Activated CD4-positive, alpha-beta T cell treated with anti-CD3 and anti-CD28 coated beads, Interleukin-2, amount 10 ng/mL, durations not matched to agents 24 days and 14 days (primary cell): ENCODE measurements around the gene NFIC. TPM values are rescaled to one million over a fixed set of nuclear protein-coding genes. Genes with fewer than 3 reads are reported as not detected.
"Not testable (repeated sequence)": the region's sequence is repeated elsewhere in the genome, so short reads cannot be mapped to it uniquely, and the experiment has no call there.

ENCODE experiments used
- DNase-seq: peaks from one replicate; pipeline ENCODE4 v3.0.0; 2022
- H3K27ac Mint-ChIP-seq: one replicate; pipeline ENCODE4 v1.8.0; 2022; ENCODE audit warnings: mild to moderate bottlenecking, mixed read lengths
- H3K27me3 Mint-ChIP-seq: one replicate; pipeline ENCODE4 v1.8.0; 2022; ENCODE audit warnings: mixed read lengths
- H3K36me3 Mint-ChIP-seq: one replicate; pipeline ENCODE4 v1.8.0; 2022; ENCODE audit warnings: low read depth, mild to moderate bottlenecking, mixed read lengths
- H3K4me1 Mint-ChIP-seq: one replicate; pipeline ENCODE4 v1.8.0; 2021; ENCODE audit warnings: mixed read lengths
- H3K4me3 Mint-ChIP-seq: one replicate; pipeline ENCODE4 v1.8.0; 2022; ENCODE audit warnings: mild to moderate bottlenecking, moderate library complexity, mixed read lengths
- H3K9me3 Mint-ChIP-seq: one replicate; pipeline ENCODE4 v1.8.0; 2021; ENCODE audit warnings: mixed read lengths
- intact Hi-C: fragments of 100-400 bp; cut with micrococcal nuclease; formaldehyde crosslinking; loops from one replicate; pipeline ENCODE4 v1.15.1; 2023
- total RNA-seq: library from RNA; stranded (reverse); gene quantifications from 2 replicates; pipeline ENCODE4 v1.2.3, GENCODE V29; 2022

The NFIC gene
- total RNA-seq, 1 donor from 2014 or later: 19.8 TPM

- intact Hi-C loops: no loop called here
- Mint-ChIP-seq H3K27me3 (no peaks in the 10 kb centered on the region), H3K9me3 (no peaks in the 10 kb centered on the region), H3K27ac (no peak overlapping the region), H3K4me1 (no peaks in the 10 kb centered on the region), H3K36me3 (peaks cover 3% of the 10 kb centered on the region), H3K4me3 (no peak overlapping the region)
- no peak for DNase-seq
Observed at GRCh38 chr19:3382460-3383100, 16.2 kb downstream of the NFIC start.

- Mint-ChIP-seq H3K27ac (no peak overlapping the region), H3K27me3 (no peaks in the 10 kb centered on the region), H3K4me3 (no peak overlapping the region), H3K4me1 (no peaks in the 10 kb centered on the region), H3K9me3 (no peaks in the 10 kb centered on the region), H3K36me3 (peaks cover 3% of the 10 kb centered on the region)
- intact Hi-C loops: no loop called here
- DNase-seq: no peak
Observed at GRCh38 chr19:3383121-3383722, 16.8 kb downstream of the NFIC start.

DNA sequence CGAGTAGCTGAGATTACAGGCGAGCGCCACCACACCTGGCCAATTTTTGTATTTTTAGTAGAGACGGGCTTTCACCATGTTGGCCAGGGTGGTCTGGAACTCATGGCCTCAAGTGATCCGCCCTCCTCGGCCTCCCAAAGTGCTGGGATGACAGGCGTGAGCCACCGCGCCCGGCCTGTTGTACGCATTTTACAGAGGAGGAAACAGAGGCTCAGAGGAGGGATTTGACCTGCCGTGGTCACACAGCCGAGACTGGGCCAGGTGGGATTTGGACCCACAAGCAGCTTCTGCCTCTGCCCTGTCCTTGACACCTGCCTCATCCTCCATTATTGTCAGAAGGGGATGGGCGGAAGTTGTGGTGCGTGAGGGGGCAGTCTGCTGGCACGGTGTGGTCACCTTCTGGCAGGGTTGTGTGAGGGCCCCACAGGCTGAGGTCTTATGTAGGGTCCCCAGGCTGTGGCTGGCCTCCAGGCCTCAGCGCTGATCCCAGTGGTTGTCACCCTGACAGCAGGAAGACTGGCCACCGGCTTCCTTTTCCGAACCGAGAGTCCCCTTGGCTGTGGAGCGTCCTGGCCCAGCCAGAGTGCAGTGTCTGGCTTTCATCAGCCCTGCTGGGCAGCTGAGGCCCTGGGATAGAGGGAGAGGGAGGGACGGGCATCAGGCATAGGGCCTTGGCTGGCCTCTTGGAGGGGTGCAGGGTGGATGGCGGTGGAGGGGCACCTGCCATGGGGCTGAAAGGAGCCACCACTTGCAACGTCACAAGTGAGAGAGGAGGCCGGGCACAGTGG, 20.3 kb downstream of the NFIC start:
- no peak overlapping the region for H3K27ac Mint-ChIP-seq
- no peaks in the 10 kb centered on the region for H3K27me3 Mint-ChIP-seq
- DNase-seq: no peak
- H3K36me3 Mint-ChIP-seq: peaks cover 3% of the 10 kb centered on the region
- H3K9me3 Mint-ChIP-seq: no peaks in the 10 kb centered on the region
- no peak overlapping the region for H3K4me3 Mint-ChIP-seq
- no peaks in the 10 kb centered on the region for H3K4me1 Mint-ChIP-seq
- intact Hi-C loops: no loop called here

- no peak for DNase-seq
- H3K27me3 Mint-ChIP-seq: no peaks in the 10 kb centered on the region
- H3K27ac Mint-ChIP-seq: no peak overlapping the region
- no peaks in the 10 kb centered on the region for H3K9me3 Mint-ChIP-seq
- no peak overlapping the region for H3K4me3 Mint-ChIP-seq
- H3K4me1 Mint-ChIP-seq: no peaks in the 10 kb centered on the region
- H3K36me3 Mint-ChIP-seq: no peaks in the 10 kb centered on the region
- intact Hi-C loops: no loop called here
Observed at GRCh38 chr19:3387645-3388589, 21.5 kb downstream of the NFIC start.

DNA sequence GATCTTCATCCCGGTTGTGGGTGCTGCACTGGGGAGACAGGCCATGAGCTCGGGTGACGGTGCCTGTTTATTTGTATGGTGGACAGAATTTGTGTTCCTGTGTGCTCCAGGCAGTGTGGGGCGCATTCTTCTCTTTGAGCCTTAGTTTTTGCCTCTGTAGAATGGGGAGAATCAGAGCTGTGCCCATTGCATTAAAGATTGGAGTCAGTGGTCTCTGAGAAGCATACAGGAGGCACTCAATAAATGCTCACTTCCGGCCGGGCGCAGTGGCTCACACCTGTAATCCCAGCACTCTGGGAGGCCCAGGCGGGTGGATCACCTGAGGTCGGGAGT, 23.0 kb downstream of the NFIC start:
- Mint-ChIP-seq H3K27me3 (no peaks in the 10 kb centered on the region), H3K9me3 (no peaks in the 10 kb centered on the region), H3K4me1 (no peaks in the 10 kb centered on the region), H3K27ac (no peak overlapping the region), H3K4me3 (no peak overlapping the region), H3K36me3 (no peaks in the 10 kb centered on the region)
- no peak for DNase-seq
- intact Hi-C loops: no loop called here

DNA sequence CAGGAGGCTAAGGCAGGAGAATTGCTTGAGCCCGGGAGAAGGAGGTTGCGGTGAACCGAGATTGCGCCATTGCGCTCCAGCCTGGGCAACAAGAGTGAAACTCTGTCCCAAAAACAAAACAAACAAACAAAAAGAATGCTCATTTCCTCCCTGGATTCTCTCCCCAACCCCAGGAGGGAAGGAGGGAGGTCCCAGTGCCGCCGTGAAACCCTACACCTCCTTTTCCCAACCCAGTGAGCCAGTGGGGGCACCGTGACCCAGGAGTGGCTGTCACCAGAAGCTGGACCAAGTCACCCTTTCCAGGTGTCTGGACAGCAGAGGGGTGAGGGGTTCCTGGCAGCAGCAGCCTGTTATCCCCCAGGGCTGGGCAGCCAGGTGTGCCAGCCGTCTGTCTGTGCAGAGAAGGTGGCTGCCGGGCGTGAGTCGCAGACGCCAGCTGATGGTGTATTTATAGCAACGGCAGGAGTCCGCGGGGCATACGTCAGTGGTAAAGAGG, 23.5 kb downstream of the NFIC start:
- no peak overlapping the region for H3K27ac Mint-ChIP-seq
- no peak overlapping the region for H3K4me3 Mint-ChIP-seq
- DNase-seq: no peak
- intact Hi-C loops: no loop called here
- H3K9me3 Mint-ChIP-seq: no peaks in the 10 kb centered on the region
- H3K36me3 Mint-ChIP-seq: no peaks in the 10 kb centered on the region
- no peaks in the 10 kb centered on the region for H3K27me3 Mint-ChIP-seq
- H3K4me1 Mint-ChIP-seq: no peaks in the 10 kb centered on the region

- intact Hi-C loops, H3K36me3 Mint-ChIP-seq, H3K27me3 Mint-ChIP-seq, H3K4me1 Mint-ChIP-seq, H3K9me3 Mint-ChIP-seq, H3K27ac Mint-ChIP-seq, DNase-seq, H3K4me3 Mint-ChIP-seq: not testable (repeated sequence)
Observed at GRCh38 chr19:3391911-3392310, 25.5 kb downstream of the NFIC start.

GRCh38 chr19:3392480-3392879, 26.1 kb downstream of the NFIC start:
- no peaks in the 10 kb centered on the region for H3K9me3 Mint-ChIP-seq
- H3K27ac Mint-ChIP-seq: no peak overlapping the region
- no peaks in the 10 kb centered on the region for H3K36me3 Mint-ChIP-seq
- DNase-seq: no peak
- no peaks in the 10 kb centered on the region for H3K27me3 Mint-ChIP-seq
- H3K4me1 Mint-ChIP-seq: no peaks in the 10 kb centered on the region
- intact Hi-C loops: no loop called here
- no peak overlapping the region for H3K4me3 Mint-ChIP-seq

DNA sequence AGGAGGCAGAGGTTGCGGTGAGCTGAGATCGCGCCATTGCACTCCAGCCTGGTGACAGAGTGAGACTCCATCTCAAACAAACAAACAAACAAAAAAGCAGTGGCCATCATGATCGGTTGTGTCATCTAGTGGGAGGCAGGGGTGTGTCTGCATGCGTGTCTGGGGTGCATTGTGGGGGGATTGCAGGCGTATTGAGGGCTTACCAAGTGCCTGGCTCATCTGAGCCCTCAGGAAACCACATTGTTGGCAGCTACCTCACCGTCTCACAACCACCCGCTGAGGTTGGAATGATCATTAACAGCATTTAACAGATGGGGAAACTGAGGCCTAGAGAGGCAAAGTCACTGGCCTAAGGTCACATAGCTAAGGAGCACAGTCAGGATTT, 30.5 kb downstream of the NFIC start:
- Mint-ChIP-seq H3K27ac (no peak overlapping the region), H3K4me3 (no peak overlapping the region), H3K27me3 (no peaks in the 10 kb centered on the region), H3K36me3 (no peaks in the 10 kb centered on the region), H3K4me1 (no peaks in the 10 kb centered on the region), H3K9me3 (no peaks in the 10 kb centered on the region)
- DNase-seq: no peak
- intact Hi-C loops: no loop called here

DNA sequence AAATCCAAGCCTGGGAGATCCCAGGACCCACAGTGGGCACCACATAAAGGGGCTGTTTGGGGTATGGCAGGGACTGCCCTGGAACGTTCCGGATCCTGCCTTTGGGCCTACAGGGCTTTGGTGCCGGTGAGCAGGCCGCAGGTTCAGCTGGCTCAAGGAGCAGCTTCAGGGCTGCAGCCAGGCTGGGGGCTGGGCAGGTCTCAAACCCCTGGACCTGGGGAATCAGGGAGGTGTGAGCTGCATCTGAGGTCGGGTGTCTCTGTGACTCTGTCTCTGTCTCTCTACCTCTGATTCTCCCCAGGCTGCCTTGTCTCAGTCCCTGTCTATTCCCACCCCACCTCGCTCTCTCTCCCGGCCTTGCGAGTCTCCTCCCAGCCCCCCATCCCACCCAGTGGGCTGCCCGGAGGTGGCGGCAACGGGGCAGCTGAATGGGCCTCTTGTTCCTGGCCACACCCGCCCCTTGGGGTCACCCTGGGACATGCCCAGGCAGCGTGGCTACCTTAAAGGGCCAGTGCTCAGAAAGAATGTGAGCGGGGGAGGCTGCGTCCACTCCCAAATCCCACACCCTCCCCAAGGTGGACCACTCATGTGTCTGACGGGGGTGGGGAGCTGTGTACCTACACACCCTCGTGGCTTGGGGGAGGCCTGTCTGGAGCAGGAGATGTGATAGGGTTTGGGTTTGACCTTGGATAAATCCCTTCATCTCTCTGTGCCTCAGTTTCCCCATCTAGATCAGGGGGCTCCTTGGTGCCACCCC, 31.1 kb downstream of the NFIC start:
- intact Hi-C loops: no loop called here
- no peaks in the 10 kb centered on the region for H3K27me3 Mint-ChIP-seq
- no peaks in the 10 kb centered on the region for H3K4me1 Mint-ChIP-seq
- no peak overlapping the region for H3K4me3 Mint-ChIP-seq
- no peaks in the 10 kb centered on the region for H3K36me3 Mint-ChIP-seq
- DNase-seq: no peak
- no peak overlapping the region for H3K27ac Mint-ChIP-seq
- no peaks in the 10 kb centered on the region for H3K9me3 Mint-ChIP-seq

DNA sequence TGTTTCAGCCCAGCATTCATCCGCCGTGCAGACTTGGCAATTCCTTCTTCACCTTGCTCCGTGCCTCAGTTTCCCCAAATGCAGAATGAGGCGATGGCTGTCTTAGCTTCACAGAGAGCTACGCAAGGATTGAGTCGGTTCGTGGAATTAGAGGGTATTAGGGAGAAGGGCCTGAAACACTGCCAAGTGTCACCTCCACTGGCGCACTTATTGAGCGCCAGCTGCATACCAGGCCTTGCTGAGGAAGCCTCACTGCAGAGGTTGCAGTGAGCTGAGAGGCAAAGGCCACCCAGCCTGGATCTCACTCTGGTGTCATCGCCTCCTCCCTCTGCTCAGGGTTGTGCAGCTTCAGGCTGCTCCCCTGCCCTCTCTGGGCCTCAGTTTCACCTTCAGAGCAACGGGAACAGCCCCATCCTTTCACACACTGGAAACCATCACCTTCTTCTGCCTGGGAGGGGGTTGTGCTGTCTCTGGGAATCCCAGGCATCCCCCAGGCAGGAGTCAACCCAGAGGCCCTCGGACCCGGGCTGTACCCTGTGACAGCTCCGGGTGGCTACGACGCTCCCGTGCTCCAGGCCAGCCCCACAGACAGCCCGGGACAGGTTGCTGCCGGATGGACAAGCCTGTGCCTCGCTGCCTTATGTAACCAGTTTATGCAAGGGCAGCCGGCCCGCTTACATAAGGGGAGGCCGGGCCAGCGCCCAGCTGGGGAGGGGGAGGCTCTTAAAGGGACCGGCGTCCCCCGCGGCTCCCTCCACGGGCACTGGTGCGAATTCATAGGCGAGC, 31.9 kb downstream of the NFIC start:
- Mint-ChIP-seq H3K9me3 (no peaks in the 10 kb centered on the region), H3K27me3 (no peaks in the 10 kb centered on the region), H3K27ac (no peak overlapping the region), H3K4me1 (no peaks in the 10 kb centered on the region), H3K4me3 (no peak overlapping the region), H3K36me3 (no peaks in the 10 kb centered on the region)
- intact Hi-C loops: no loop called here
- no peak for DNase-seq

GRCh38 chr19:3398900-3399278, 32.5 kb downstream of the NFIC start:
- intact Hi-C loops: no loop called here
- H3K4me3 Mint-ChIP-seq: no peak overlapping the region
- no peak for DNase-seq
- H3K27ac Mint-ChIP-seq: no peak overlapping the region
- H3K27me3 Mint-ChIP-seq: no peaks in the 10 kb centered on the region
- H3K36me3 Mint-ChIP-seq: no peaks in the 10 kb centered on the region
- no peaks in the 10 kb centered on the region for H3K9me3 Mint-ChIP-seq
- H3K4me1 Mint-ChIP-seq: no peaks in the 10 kb centered on the region

DNA sequence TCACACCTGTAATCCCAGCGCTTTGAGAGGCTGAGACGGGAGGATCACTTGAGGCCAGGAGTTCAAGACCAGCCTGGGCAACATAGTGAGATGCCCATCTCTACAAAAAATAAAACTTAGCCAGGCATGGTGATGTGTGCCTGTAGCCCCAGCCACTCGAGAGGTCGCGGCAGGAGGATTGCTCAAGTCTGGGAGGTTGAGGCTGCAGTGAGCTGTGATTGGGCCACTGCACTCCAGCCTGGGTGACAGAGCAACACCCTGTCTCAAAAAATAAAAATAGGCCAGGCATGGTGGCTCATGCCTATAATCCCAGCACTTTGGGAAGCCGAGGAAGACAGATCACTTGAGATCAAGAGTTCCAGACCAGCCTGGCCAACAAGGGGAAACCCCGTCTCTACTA, 32.9 kb downstream of the NFIC start:
- H3K27me3 Mint-ChIP-seq, H3K36me3 Mint-ChIP-seq, H3K9me3 Mint-ChIP-seq, H3K27ac Mint-ChIP-seq, H3K4me3 Mint-ChIP-seq, H3K4me1 Mint-ChIP-seq, DNase-seq, intact Hi-C loops: not testable (repeated sequence)
